Urothelium cell line (cell line): ENCODE measurements around the gene HS6ST3.

ENCODE experiments used
- DNase-seq: peaks from one replicate; pipeline ENCODE4 v3.0.0; 2011; ENCODE audit warnings: low spot score, mixed read lengths
- FAIRE-seq: peaks from 2 replicates; lab custom pipeline; 2011; peaks lifted over from hg19 to GRCh38; lab: Jason Lieb, UNC

HS6ST3 gene

DNA sequence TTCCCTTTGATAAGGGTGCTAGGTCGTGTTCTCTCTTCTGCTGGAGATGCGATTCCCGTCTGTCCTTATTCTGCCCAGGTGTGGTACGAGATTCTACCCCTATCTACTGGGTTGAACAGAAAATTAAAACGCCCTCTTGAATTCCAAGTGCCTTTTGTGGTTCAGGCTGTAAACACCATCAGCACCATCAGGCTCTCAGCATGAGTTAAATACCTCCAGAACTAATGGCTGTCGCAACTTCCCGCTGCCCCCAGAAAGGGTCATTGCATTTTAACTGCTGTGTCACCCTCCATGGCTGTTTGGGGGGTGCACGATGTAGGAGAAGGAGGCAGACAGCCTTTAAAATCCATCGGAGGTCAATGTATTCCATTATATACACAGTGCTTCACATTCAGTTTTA, 727.0 kb downstream of the HS6ST3 start:
- FAIRE-seq (no peak), DNase-seq (no peak)

DNA sequence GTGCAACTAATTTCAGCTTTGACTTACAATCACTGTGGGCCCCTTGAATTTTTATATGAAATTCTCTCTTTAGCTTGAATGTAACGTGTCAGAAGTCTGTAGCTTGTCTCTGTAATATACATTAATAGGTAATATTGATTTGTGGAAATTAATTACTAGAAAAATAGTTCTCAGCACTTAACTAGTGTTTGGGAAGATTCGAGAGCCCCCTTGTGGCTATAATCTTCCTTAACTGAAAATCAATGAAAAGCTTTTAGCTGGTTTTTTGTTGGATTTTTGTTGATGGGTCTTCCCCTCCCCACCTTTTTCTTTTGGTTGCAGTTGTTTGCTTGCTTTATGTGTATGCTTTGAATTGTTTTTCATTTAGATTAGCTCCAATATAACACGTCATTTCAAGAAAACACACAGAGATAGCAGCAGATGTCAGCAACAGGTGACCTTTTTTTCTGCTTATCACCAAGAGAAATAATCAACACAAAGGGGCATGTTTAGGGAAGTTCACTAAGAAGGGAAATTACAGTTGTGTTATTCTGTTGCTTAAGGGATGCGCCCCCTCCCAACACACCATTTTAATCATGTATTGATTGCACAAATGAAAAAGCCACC, 727.5 kb downstream of the HS6ST3 start:
- no peak for FAIRE-seq
- DNase-seq: no peak

DNA sequence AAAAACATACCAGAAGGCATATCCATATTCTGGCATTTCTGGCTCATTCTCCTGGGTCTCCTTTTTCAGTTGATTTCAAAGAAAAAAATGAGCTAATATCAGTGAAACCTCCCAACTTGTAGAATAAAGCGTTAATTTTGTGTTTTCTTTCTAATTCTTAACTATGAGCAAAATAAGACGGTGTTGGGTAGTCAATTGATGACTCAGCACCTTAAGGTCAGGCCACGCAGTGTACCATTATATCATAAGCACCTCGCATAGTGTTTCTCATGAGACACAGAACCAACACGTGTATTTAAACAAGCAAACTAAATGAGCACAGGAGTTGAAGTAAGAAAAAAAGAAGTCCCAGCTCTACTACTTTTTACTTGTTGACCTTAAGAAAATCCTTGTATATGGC, 729.5 kb downstream of the HS6ST3 start:
- DNase-seq (no peak), FAIRE-seq (no peak)

DNA sequence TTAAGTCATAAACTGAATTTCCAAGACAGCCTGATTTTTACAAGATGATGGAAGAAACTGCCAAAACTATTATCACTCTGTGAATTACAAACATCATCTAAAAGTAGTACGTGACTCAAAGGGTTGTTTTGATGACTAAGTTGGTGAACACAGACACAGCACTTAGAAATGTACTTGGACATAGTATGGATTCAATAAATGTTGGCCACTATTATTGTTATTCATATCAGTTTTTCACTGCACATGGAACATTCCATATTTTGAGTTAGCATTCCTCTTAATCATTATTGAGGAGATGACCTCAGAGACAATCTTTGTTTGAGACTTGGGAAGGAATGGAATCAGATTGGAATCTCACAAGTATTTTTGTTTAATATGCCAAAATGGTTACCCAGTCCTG, 731.5 kb downstream of the HS6ST3 start:
- no peak for DNase-seq

DNA sequence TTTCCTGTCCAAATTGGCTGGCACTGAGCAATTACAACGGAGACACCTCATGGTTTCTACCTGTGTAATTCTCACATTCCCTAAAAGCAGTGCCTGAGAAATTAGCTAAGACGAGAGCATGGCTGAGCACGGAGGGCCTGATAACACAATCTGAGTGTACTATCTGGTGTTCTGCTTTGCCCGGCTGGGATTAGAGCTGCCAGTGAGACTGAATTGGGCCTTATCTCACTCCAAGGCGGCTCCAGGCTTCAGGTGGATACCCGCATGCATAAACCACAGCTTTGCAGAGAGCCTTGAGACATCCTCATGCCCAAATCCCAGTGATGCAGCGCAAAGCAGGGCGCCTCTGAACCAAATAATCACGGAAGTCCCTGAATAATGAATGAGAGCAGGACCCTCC, 732.1 kb downstream of the HS6ST3 start:
- DNase-seq (no peak), FAIRE-seq (no peak)

More for the DNA sequence above, 731.5 kb downstream of the HS6ST3 start:
- FAIRE-seq: no peak

DNA sequence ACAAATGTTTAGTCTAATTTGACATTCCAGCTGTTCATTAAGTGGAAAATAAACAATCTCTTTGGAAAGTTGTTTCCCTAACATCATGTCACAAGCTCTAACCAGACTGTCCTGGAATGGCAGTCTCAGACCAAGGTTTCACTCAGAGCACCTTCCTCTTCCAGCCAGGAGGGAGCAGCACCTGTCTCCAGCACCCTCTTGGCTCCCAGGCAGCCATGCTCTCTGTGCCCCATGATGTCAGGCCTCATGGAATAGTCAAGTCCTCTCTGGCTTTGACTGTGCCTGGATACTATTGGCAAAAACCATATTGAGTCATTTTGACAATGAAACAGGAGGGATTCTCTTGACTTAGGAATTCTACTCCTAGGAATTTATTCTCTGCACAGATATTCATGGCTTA, 733.0 kb downstream of the HS6ST3 start:
- DNase-seq (peak; percentile 54), FAIRE-seq (no peak)

DNA sequence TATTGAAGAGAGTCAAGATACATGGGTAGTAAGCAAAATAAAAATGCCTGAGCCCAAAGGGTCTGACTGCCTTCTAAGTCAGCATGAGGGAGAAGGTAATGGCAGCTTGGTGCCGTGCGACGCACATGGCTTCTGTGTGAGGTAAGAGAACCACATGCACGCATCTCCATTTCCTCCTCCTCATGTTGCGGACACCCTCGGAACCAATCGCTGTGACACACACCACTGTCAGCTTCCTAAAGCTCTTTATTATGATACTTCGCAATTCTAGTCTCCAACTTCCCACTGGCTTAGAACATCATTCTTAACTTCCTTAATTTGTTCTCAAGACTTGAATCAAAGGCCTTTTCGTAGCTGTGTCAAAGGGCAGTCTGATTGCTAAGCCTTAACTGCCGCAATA, 734.2 kb downstream of the HS6ST3 start:
- FAIRE-seq (no peak), DNase-seq (no peak)

DNA sequence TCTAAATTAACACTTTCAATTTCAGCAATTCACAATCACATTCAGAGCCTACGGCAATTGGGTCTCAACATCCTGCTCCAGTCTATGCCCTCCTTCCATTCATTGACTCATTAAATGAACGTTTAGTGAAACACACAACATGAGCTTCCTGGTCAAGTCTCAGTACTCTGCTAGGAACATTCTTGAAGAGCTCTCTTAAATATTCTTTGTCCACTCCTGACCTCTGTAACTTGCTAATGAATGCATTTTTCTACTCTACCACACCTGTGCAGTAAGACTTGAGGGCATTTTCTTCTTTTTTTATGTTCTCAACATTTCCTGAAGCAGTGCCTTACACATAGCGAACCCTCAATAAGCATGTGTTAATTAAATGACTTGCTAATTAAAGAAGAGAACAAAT, 735.7 kb downstream of the HS6ST3 start:
- no peak for FAIRE-seq

DNA sequence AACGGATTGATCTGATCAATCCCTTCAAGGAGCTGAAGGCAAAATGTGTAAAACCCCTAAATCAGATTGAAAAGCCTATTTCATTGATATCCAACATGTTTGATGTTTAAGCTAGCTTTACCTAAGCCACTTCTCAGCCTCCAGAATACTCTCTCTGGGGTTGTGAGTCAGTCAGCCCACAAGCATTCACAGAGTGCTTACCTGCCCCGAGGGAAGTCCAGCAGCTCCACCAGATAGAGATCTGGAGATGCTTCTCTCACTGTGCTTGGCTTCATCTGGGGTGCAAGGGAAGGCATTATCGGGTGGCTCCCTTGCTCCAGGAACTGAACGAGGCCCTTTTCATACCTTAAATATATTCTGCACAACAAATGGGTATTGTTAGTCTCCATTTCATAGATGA, 744.7 kb downstream of the HS6ST3 start:
- no peak for DNase-seq
- FAIRE-seq: no peak

More for the DNA sequence above, 735.7 kb downstream of the HS6ST3 start:
- no peak for DNase-seq

DNA sequence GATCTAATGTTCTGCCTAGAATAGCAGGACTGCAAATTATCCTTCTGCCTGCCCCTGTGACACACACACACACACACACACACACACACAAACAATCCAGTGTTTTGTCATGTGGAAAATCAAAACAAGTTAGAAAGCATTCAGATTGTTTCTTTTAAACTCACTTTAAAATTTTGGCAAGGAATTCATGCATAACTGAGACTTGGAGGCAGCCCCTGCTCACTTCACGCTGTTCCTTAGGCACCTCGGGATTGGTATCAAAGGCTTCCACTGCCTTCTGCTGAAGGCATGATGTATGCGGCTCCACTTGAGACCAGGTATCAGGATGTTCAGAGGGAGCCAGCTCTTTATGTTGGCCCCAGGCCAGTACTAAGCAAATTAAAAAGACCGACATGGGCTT, 745.6 kb downstream of the HS6ST3 start:
- FAIRE-seq: no peak
- DNase-seq: no peak

DNA sequence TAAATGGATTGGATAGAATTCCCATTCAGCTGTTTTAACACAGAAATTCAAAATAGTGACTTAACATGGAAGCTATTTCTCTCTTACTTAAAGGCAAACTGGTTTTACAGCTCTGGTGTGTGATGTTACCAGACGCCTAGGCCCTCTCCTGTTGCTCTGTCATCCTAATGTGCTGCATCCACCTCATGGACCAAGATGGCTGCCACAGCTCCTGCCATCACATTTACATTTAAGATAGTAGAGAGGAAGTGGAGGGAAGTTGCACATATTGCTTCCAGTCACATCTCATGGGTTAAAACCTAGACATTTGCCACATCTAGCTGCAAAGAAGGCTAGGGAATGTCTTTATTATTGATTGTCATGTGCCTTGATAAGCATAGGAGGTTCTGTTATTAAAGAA, 746.8 kb downstream of the HS6ST3 start:
- no peak for FAIRE-seq

DNA sequence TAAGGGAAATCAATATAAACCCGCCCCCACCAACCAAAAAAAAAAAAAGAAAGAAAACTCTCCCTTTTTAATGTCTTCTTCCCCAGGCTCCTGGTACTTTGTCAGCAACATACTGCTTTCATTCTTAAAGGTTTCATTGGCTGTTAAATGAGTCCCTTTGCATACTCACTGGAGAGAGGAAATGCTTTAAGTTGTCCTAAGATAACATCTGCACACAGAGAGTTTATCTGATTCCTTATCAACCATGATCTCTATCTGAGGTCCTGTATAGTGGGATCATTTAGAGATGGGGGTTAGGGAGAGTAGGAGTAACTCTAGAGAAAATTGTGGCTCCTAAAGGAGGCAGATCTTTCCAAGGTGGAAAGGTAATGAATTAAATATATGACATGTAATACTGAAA, 747.9 kb downstream of the HS6ST3 start:
- FAIRE-seq (no peak), DNase-seq (no peak)

More for the DNA sequence above, 746.8 kb downstream of the HS6ST3 start:
- no peak for DNase-seq

DNA sequence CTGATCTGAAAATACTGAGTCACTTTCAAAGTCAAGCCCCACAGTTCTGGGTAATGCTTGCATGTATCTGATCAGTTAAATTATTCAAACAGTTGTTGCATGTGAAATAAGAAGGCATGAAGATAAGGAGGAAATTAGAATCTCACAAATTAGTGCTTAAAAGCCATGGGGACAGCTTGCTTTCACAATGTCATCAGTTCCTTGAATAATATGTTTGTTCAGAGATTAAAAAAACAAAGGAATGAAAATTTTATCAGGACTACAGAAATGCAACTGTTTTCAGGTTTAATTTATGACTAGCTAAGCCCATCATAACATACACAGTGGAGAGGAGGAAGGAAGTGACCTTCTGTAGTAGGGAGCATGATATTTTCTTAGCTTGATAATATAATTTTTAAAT, 754.3 kb downstream of the HS6ST3 start:
- DNase-seq (no peak), FAIRE-seq (no peak)

DNA sequence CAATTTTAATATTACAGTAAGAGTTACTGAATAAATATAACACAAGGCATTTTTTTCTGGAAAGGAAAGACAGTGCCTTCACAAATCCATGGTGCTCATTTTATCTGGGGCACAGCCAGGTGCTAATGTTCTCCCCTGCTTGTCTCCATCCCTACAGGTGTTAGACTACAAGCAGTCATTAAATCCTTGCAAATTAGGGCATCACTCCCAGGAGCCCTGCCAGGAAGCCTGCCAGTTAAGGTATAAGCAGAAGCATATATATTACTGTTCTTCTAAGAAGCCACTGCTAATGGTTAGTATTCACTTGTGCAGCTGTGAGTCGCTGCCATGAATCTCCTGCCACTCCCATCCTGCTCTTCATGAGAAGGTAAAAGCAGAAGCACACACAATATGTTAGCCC, 754.7 kb downstream of the HS6ST3 start:
- DNase-seq (no peak), FAIRE-seq (no peak)

DNA sequence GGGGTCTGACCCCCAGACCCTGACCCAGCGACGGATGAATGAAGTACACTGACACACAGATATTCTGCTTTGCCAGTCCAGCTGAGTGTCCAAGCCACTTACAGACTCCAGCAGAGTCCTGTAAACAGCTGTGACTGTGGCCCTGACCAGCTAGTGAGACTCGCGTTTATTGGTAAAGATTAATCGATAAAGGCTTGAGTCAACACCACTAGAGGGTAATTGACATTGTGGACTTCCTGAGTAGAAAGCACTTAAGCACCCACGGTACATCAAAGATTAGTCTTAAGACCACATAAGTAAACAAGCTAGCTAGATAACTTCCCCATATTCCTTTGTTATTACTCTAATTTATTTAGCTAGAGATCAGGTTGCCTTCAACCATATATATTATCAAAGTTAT, 758.4 kb downstream of the HS6ST3 start:
- no peak for FAIRE-seq
- no peak for DNase-seq

DNA sequence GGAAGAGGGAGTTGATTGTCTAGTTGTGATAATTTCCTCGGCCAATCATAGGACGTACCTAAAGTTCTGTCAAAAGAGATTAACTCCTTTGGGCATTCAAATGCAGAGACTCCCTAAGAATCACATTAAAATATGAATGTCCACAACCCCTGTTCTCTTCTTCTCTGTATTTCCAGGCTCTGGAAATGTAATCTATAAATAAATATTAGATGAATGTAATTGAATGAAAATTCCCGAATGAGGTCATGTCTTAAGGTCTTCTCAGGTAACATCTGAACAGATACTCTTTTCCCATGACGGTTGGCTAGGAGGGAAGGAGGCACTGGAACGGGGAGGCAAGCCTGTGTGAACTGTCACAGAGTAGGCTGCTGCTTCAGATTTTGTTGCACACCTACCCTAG, 759.2 kb downstream of the HS6ST3 start:
- FAIRE-seq (no peak), DNase-seq (no peak)

DNA sequence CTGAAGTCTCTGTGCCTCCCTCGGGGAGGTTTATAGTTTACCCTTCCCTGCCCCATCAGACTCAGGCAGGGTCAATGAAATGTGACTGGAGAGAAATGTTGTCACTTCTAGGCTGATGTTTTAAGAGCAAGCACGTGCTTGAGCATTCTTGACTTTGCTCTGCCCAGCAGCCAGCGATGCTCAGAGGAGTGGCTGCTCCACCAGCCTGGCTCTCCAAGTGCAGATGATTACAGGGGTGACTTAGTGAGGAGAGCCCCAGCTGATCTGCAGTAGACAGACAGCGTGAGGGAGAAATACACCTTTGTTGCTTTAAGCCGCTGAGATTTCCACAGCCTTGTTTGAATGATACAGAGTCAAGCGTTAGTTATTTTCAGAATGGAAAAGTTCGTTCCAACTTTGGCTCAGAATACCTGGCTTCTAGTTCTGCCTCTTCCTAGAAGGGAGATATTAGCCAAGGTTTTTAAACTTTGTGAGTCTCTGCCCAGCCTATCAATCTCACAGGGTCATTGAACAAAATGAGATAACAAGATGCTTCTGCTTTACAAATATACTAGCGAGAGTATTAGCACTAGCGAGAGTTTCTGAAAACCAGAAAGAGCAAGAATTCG, 760.7 kb downstream of the HS6ST3 start:
- FAIRE-seq: no peak

DNA sequence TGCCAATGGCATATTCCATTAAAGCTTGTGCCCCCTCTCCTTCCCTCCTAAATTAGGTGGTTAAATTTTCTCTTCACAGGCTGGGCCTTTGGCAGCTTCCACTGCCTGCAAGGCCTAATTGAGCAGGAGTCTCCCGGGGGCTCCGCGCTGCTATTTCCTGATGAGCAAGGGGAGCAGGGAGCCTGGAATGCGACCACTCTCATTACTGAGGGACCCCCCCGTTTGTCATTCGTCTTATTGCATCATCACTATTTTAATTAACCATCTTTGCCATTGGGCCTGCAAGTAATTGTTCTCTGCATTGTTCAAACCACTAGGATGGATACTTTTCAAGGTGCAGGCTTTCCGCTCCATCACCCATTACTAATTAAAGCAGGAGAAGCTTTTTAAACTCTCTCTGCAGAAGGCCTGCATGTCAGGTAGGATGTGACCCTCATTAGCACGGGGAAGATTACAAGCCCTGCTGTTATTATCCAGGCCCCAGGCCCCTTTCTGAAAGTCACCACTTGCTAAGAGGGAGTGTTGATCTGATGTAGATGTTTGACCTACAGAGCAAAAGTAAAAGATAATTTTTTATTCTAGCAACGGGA, 762.0 kb downstream of the HS6ST3 start:
- no peak for FAIRE-seq
- DNase-seq: no peak

More for the DNA sequence above, 760.7 kb downstream of the HS6ST3 start:
- no peak for DNase-seq

DNA sequence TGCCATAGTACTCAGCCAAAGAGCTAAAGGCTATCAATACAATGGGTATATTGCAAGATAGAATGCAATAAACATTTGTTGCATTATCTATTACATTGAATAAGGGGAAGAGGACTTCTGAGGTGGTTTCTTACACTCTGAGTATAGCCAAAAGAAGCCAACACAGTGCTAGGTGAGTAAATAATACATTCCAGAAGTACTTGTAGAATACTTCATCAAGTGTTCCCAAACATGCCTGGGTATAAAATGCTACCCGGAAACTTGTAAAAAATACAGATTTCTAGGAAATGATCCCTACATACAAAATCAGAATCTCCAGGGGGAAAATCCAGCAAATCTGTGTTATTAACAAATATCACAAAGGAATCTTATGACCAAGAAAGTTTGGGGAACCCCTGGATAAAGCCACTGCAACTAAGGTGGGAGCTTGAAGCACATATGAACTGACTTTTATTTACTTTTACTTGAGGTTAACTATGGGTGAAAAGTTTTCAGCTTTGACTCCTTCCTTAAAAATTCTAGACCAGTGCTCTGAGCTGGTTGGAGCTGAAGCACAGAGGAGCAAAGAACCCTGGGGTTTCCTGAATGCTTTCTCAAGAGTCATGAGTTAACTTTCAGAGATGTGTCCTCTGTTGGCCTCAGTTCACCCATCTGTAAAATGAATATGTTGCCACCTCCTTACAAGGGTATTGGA, 768.4 kb downstream of the HS6ST3 start:
- DNase-seq (no peak), FAIRE-seq (no peak)

DNA sequence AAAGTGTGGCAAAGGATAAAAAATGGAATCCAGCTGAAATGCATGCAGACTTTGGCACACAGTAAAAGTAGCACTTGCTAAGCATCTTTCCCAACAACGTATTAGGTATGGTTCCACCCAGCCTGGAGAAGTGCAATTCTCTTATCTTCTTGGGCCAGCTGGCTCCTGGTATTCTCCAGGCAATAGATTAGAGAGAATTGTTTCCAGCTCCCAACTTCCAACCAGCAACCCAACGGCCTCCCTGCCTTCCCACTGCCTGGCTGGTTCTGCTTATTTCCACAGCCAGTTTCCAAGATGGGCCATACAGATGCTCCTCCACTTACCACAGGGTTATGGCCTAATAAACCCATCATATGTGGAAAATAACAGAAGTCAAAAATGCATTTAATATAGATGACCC, 771.0 kb downstream of the HS6ST3 start:
- FAIRE-seq (no peak), DNase-seq (no peak)

DNA sequence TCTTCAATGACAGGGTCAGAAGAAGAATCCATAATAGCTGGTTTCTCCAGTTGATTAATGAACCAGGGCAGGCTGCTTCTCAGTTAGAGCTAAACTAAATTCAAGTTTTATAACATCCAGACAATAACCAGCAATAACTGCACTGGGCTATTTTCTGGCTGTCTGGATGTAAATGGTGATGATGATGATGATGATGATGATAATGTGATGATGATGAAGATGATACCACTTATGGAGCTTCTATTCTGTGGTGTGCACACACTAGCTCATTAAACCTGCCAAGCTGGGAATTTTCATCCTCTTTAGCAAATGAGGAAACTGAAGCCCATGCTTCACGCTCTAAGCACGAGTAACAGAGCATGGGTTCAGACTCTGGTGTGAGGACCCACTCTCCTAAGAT, 772.2 kb downstream of the HS6ST3 start:
- no peak for FAIRE-seq

DNA sequence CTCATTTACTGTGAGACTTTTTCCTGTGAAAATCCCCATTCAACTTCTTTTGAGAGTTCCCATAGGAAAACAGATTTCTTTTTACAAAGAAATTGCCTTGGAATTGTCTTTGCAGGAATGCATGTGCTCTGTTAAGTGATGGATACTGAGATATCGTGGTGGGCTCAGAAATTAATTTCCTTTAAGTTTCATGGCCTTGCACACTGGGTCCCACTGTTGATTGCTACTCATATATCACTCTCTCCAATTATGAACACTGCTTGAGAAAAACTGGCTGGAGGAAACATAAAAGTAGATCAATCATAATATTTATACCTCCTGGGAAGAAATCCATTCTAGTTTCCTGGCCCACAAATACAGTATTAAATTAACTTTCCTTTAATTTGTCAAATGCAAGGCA, 773.1 kb downstream of the HS6ST3 start:
- FAIRE-seq: no peak

More for the DNA sequence above, 772.2 kb downstream of the HS6ST3 start:
- no peak for DNase-seq

More for the DNA sequence above, 773.1 kb downstream of the HS6ST3 start:
- DNase-seq: no peak
